ENCODE measurements around the gene NGLY1. TPM values are rescaled to one million over a fixed set of nuclear protein-coding genes. Genes with fewer than 3 reads are reported as not detected.
A peak's percentile ranks its signal among the peaks of the same experiment; 100 is the strongest.

The NGLY1 gene
- total RNA-seq, 1 experiment from 2014 or later, result 45.4 TPM

DNA sequence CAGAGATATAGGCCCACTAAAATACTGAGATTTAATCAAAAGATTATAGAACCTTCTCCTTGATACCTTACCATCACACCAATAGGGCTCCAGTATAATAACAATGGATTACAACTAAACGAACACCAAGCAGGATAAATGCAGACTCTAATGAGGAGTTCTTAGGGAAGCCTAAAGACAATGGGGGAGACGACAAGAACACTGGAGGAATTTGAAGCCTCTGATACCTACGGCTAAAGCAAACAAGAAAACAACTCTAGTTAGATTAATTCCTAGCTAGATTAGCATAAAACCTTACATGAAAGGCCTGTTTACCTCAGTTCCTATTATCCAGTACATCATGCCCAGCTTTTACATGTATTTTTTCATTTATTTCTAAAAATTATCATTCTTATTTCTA lies 35.1 kb downstream of the NGLY1 start:
- intact Hi-C loops (cut with micrococcal nuclease), result no loop called here
- Mint-ChIP-seq H3K9me3 (ENCODE audit: unreplicated experiment) (no peaks in the 10 kb centered on the region), H3K36me3 (ENCODE audit: insufficient read depth, unreplicated experiment) (peaks cover 54% of the 10 kb centered on the region), H3K4me1 (ENCODE audit: insufficient read depth, unreplicated experiment) (no peaks in the 10 kb centered on the region), H3K4me3 (ENCODE audit: unreplicated experiment) (no peak overlapping the region), H3K27ac (ENCODE audit: low read depth, unreplicated experiment) (peak overlapping the region; percentile 36), H3K27me3 (ENCODE audit: insufficient read depth, unreplicated experiment) (no peaks in the 10 kb centered on the region)
- ChIA-PET POLR2A (interaction anchor here (1.7 kb wide), 1 partner anchor 10 kb away, joined by 3 read pairs; no protein-coding TSS in a partner anchor), CTCF (no interaction called here)
- no TSS peak for BruUV-seq (replicated peaks)
- no peak for DNase-seq (ENCODE audit: unreplicated experiment)
- TF ChIP-seq, protein P1, sequence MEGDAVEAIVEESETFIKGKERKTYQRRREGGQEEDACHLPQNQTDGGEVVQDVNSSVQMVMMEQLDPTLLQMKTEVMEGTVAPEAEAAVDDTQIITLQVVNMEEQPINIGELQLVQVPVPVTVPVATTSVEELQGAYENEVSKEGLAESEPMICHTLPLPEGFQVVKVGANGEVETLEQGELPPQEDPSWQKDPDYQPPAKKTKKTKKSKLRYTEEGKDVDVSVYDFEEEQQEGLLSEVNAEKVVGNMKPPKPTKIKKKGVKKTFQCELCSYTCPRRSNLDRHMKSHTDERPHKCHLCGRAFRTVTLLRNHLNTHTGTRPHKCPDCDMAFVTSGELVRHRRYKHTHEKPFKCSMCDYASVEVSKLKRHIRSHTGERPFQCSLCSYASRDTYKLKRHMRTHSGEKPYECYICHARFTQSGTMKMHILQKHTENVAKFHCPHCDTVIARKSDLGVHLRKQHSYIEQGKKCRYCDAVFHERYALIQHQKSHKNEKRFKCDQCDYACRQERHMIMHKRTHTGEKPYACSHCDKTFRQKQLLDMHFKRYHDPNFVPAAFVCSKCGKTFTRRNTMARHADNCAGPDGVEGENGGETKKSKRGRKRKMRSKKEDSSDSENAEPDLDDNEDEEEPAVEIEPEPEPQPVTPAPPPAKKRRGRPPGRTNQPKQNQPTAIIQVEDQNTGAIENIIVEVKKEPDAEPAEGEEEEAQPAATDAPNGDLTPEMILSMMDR (IDR thresholded peaks at IDR 0.05; ENCODE audit: unreplicated experiment), result no peak

DNA sequence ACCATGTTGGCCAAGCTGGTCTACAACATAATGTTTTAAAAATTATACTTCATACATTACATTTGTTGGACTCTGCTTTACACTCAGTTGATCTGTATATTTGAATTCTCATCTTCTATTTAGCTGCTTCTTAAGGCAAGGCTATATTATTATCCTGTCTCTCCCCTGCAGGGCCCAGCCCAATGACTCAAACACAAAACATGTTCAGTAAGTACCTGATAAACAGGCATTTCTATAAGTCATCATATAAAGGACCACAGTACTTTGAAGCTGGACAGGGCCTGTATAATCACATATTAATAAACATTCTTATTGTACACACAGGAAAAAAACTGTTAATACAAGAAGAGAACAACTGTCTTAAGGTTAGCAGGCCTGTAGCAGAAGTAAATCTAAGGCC lies 36.2 kb downstream of the NGLY1 start:
- Mint-ChIP-seq H3K36me3 (ENCODE audit: insufficient read depth, unreplicated experiment) (peaks cover 57% of the 10 kb centered on the region), H3K9me3 (ENCODE audit: unreplicated experiment) (no peaks in the 10 kb centered on the region), H3K4me3 (ENCODE audit: unreplicated experiment) (no peak overlapping the region), H3K4me1 (ENCODE audit: insufficient read depth, unreplicated experiment) (no peaks in the 10 kb centered on the region), H3K27ac (ENCODE audit: low read depth, unreplicated experiment) (peak overlapping the region; percentile 36), H3K27me3 (ENCODE audit: insufficient read depth, unreplicated experiment) (no peaks in the 10 kb centered on the region)
- peak; percentile 2 for DNase-seq (ENCODE audit: unreplicated experiment)
- CTCF ChIA-PET, result interaction anchor here (0.6 to 1.2 kb wide), 2 partner anchors 23 to 100 kb away, joined by 3 read pairs; no protein-coding TSS in a partner anchor
- TF ChIP-seq, protein P1 (IDR thresholded peaks at IDR 0.05; ENCODE audit: unreplicated experiment), result no peak
- POLR2A ChIA-PET, result interaction anchor here (1.0 to 1.7 kb wide), 4 partner anchors 11 to 691 kb away, joined by 3 read pairs; partner anchors contain the start of gene OXSM
- BruUV-seq (replicated peaks), result no TSS peak
- intact Hi-C loops (cut with micrococcal nuclease), result no loop called here

DNA sequence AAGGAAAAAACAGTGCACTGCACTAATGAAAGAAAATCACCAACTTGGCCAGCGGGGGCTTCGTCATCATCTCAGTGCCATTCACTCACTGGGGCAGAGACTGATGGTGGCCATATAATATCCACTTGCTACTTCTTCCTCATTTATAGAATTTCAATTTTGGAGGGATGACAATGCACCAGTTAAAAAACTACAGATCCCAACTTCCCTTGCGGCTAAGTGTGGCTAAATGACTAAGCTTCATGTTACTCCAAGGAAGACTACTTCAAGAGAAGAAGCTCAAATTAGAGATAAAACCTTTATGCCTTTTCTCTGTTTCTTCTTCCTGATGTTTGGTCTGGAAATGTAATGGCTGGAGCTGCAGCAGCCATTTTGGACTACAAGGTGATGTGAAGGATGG lies 38.8 kb downstream of the NGLY1 start:
- no peak overlapping the region for H3K27ac Mint-ChIP-seq (ENCODE audit: low read depth, unreplicated experiment)
- BruUV-seq (replicated peaks), result no TSS peak
- no peak overlapping the region for H3K4me3 Mint-ChIP-seq (ENCODE audit: unreplicated experiment)
- ChIA-PET CTCF (no interaction called here), POLR2A (no interaction called here)
- DNase-seq (ENCODE audit: unreplicated experiment), result no peak
- no peaks in the 10 kb centered on the region for H3K9me3 Mint-ChIP-seq (ENCODE audit: unreplicated experiment)
- peaks cover 48% of the 10 kb centered on the region for H3K36me3 Mint-ChIP-seq (ENCODE audit: insufficient read depth, unreplicated experiment)
- TF ChIP-seq, protein P1 (IDR thresholded peaks at IDR 0.05; ENCODE audit: unreplicated experiment), result no peak
- H3K4me1 Mint-ChIP-seq (ENCODE audit: insufficient read depth, unreplicated experiment), result no peaks in the 10 kb centered on the region
- intact Hi-C loops (cut with micrococcal nuclease), result no loop called here
- H3K27me3 Mint-ChIP-seq (ENCODE audit: insufficient read depth, unreplicated experiment), result no peaks in the 10 kb centered on the region

DNA sequence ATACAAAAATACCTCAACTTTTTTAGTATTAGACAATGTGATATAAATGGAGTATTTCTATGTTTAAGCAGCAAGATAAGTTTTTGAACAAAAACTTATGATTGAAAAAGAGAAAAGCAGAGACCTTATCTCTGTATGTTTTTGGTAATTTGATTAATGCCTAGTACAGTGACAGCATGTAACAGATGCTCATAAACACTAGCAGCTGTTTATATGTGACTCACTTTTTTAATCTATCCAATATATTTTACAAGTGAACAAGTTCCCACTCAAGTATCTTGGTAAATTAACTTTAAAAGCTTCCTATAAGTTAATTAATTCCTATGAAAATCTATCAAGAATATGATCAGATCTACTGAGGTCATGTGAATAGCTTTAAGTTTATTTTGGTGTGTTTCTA lies 55.1 kb downstream of the NGLY1 start:
- no TSS peak for BruUV-seq (replicated peaks)
- CTCF ChIA-PET, result interaction anchor here (0.6 to 2.9 kb wide), 2 partner anchors 11 to 80 kb away, joined by 3 to 13 read pairs; no protein-coding TSS in a partner anchor
- no peak overlapping the region for H3K4me3 Mint-ChIP-seq (ENCODE audit: unreplicated experiment)
- peaks cover 34% of the 10 kb centered on the region for H3K36me3 Mint-ChIP-seq (ENCODE audit: insufficient read depth, unreplicated experiment)
- TF ChIP-seq, protein P1 (IDR thresholded peaks at IDR 0.05; ENCODE audit: unreplicated experiment), result no peak
- H3K27me3 Mint-ChIP-seq (ENCODE audit: insufficient read depth, unreplicated experiment), result no peaks in the 10 kb centered on the region
- intact Hi-C loops (cut with micrococcal nuclease), result no loop called here
- POLR2A ChIA-PET, result interaction anchor here (1.6 kb wide), 1 partner anchor 16 kb away, joined by 3 read pairs; no protein-coding TSS in a partner anchor
- no peaks in the 10 kb centered on the region for H3K4me1 Mint-ChIP-seq (ENCODE audit: insufficient read depth, unreplicated experiment)
- no peaks in the 10 kb centered on the region for H3K9me3 Mint-ChIP-seq (ENCODE audit: unreplicated experiment)
- H3K27ac Mint-ChIP-seq (ENCODE audit: low read depth, unreplicated experiment), result no peak overlapping the region
- DNase-seq (ENCODE audit: unreplicated experiment), result no peak

All from MCF 10A (cell line).